DMS 273 (cell line): Measurements from ENCODE around the gene HIPK3.
"Not testable (repeated sequence)": the region's sequence is repeated elsewhere in the genome, so short reads cannot be mapped to it uniquely, and the experiment has no call there.

Source experiments
- DNase-seq: peaks from one replicate; lab custom pipeline; 2025; ENCODE audit not compliant: unreplicated experiment; lab: John Stamatoyannopoulos, UW

Gene HIPK3

GRCh38 chr11:33296695-33297094, 39.5 kb downstream of the HIPK3 start:
- no peak for DNase-seq

GRCh38 chr11:33303541-33303940, 46.4 kb downstream of the HIPK3 start:
- peak; percentile 5 for DNase-seq

GRCh38 chr11:33306821-33307220, 49.6 kb downstream of the HIPK3 start:
- not testable (repeated sequence) for DNase-seq

- peak; percentile 55 for DNase-seq
These were observed 50.8 kb downstream of the HIPK3 start for GRCh38 chr11:33307984-33308383.

- DNase-seq, result no peak
These were observed 51.9 kb downstream of the HIPK3 start for GRCh38 chr11:33309118-33309517.

- DNase-seq, result no peak
These were observed 53.7 kb downstream of the HIPK3 start for GRCh38 chr11:33310720-33311500.

- DNase-seq, result no peak
These were observed 54.5 kb downstream of the HIPK3 start for GRCh38 chr11:33311680-33312079.

GRCh38 chr11:33315822-33316221, 58.6 kb downstream of the HIPK3 start:
- DNase-seq, result no peak

- DNase-seq, result no peak
These were observed 60.5 kb downstream of the HIPK3 start for GRCh38 chr11:33317662-33318061.

- no peak for DNase-seq
These were observed 63.0 kb downstream of the HIPK3 start for GRCh38 chr11:33320016-33320813.

- no peak for DNase-seq
These were observed 63.7 kb downstream of the HIPK3 start for GRCh38 chr11:33320814-33321330.

GRCh38 chr11:33321422-33321821, 64.2 kb downstream of the HIPK3 start:
- no peak for DNase-seq

GRCh38 chr11:33323421-33323820, 66.2 kb downstream of the HIPK3 start:
- DNase-seq, result no peak

- peak; percentile 8 for DNase-seq
These were observed 67.3 kb downstream of the HIPK3 start for GRCh38 chr11:33324302-33324985.

- DNase-seq, result no peak
These were observed 68.3 kb downstream of the HIPK3 start for GRCh38 chr11:33325451-33325850.

GRCh38 chr11:33329705-33330329, 72.6 kb downstream of the HIPK3 start:
- DNase-seq, result peak; percentile 62

GRCh38 chr11:33333816-33334215, 76.6 kb downstream of the HIPK3 start:
- DNase-seq, result no peak

- no peak for DNase-seq
These were observed 77.4 kb downstream of the HIPK3 start for GRCh38 chr11:33334627-33335026.

GRCh38 chr11:33339247-33339646, 82.1 kb downstream of the HIPK3 start:
- no peak for DNase-seq

- peak; percentile 21 for DNase-seq
These were observed 87.4 kb downstream of the HIPK3 start for GRCh38 chr11:33344611-33345010.
